Stimulated activated CD8-positive, alpha-beta memory T cell treated with anti-CD3 and anti-CD28 coated beads, Interleukin-15, amount 100 ng/mL, for 4 hours (primary cell): ENCODE measurements around the gene GABPA.
"Not testable (repeated sequence)": the region's sequence is repeated elsewhere in the genome, so short reads cannot be mapped to it uniquely, and the experiment has no call there.

ENCODE experiments used
- DNase-seq, 2 donors: peaks; one replicate each; pipeline ENCODE4 v3.0.0-alpha.2; 2020; ENCODE audit warnings: low read depth in 2 of 2

The GABPA gene

DNA sequence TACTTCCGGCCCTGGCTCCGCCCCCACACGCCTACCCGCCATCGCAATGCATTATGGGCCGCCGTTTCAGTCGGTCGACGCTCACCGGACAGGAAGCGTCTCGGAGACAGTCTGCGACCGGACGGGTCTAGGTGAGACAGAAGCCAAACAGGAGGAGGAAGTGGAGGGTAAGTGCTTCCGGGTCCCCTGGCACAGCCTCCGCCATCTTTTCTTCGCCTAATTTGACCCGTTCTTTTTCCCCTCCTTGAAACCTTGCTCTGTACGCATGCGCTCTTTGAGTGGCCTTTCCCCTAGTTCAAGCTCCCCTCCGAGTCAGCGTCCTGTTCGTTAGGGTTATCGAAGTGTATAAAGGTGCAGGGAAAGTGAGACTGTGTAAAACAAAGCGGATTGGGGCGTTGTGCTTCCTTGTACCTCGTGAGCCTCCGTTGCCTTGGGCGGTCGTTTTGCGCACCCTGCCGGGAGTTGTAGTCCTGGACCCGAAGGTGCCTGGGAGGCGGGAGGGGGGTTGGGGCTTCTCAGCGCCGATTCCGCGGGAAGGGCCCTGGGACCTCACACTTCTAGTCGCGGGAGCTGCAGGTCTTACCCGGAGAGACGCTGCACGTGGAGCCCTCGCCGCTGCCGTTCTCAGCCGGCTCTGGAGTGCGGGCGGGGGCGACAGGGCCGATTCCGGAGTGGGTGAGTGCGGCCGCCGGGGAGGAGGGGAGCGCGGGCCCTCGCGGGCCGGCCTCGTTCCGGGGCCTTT is at the start of gene GABPA, which contains the start of gene ATP5PF:
Gene GABPA (plus strand): TSS at position 69 of the 742 bp plus-strand sequence. CDS start 6,627 bp downstream, outside the sequence.
Gene ATP5PF (minus strand): TSS at position 1 of the 742 bp plus-strand sequence. CDS start 5,110 bp downstream, outside the sequence.
- DNase-seq, result peak; percentile 95 to 96

GRCh38 chr21:25687787-25688186 is 47.0 kb upstream of the GABPA start:
- DNase-seq, result no peak

GRCh38 chr21:25688275-25689155 is 46.3 kb upstream of the GABPA start:
- no peak for DNase-seq

DNA sequence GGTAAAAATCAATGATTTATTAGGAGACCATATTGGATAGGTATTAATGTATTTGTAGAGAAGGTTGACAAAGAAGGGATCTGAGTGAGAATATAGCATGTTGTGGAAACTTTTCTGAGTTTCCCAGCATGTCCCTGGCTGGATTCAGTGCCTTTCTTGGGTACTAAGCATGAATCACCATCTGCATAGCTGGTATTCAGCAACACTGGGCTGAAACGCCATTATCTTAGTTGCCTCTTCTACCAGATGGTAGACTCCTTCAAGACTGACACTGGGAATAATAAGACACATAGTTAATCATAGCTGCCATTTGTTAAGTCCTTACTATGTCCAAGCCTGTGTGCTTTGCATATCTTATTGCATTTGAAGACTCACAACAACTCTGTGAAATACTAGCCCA is 45.5 kb upstream of the GABPA start:
- DNase-seq, result no peak

DNA sequence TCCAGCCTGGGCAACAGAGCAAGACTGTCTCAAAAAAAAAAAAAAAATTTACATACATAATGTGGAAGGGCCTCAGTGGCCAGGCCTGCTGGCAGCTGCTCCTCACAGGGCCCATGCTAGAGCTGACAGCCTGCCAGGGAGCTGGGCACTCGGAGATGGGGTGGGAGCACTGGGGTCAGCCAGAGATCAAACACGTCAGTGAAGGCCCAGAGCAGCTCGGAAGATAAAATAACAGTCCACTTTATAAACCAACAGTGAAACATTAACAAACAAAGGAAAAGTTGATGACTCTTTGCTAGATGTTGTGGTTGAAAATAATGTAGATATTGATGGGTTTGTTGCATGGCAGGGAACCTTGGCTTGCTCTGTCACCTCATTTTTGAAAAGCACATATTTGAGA is 42.8 kb upstream of the GABPA start:
- no peak for DNase-seq

DNA sequence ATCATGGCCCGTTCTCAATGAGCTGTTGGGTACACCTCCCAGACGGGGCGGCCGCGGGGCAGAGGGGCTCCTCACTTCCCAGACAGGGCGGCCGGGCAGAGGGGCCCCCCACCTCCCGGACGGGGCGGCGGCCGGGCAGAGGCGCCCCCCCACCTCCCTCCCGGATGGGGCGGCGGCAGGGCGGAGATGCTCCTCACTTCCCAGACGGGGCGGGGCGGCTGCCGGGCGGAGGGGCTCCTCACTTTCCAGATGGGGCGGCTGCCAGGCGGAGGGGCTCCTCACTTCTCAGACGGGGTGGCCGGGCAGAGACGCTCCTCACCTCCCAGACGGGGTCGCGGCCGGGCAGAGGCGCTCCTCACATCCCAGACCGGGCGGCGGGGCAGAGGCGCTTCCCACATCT is 39.3 kb upstream of the GABPA start:
- not testable (repeated sequence) for DNase-seq

- no peak for DNase-seq
These were observed 34.0 kb upstream of the GABPA start for GRCh38 chr21:25700741-25701140.

DNA sequence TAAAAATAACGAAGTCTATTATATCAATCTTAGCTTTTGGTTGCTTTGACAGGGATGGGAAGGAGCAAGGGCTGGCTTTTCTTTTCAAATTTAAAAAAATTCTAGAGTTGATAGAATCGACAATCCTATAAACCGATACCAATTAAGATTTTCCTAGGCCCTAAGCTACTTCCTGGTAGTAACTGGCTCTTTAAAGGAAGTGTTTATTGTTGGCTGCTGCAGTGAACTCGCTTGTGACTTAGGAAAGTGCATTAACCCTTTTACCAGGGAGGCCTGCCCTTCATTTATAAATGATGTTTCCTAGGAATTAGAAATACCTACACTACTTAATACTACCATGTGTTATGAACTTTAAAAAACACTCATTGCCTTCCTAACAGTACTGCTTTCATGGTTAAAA is 33.2 kb upstream of the GABPA start:
- no peak for DNase-seq

DNA sequence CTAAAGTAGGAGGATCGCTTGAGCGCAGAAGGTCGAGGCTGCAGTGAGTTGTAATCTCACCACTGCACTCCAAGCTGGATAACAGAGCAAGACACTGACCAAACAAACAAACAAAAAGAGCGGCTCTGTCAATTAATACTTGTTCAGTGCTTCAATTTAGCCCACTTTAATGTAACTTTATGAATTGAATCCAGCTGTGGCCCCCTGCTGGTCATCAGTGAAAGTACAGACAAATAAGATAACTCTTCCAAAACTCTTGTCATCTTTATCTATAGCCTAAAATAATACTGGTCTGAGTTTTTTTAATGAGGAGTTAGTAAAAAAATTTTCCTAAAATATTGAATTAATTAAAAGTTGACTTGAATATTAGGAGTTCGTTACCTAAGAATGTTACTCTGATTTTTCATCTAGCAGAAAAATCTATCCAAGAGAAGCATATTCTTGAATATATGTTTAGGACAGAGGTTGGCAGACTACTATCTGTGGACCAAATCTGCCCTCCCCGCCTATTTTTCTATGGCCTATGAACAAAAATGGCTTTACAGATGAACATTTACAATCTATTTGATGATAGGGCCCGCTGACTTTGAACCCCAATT is 26.2 kb upstream of the GABPA start:
- peak in 1 of 2 donors; percentile 13 for DNase-seq

DNA sequence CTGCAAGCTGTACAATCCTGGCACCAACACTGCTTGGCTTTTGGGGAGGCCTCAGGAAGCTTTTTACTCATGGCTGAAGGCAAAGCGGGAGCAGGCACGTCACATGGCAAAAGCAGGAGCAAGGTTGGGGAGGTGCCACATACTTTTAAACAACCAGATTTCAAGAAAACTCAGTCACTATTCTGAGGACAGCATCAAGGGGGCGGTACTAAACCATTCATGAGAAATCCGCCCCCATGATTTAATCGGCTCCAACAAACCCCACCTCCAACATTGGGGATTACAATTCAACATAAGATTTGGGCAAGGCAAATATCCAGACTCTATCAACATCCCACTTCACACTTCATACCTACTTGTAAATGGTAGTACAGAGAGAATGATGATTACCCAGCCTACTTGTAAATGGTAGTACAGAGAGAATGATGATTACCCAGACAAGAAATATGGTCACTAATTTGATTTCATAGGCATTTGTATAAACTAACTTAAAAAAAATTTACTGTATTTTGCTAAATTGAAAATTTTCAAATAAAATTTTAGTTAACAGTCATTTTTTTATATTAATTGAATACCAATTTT is 25.0 kb upstream of the GABPA start:
- DNase-seq, result no peak

DNA sequence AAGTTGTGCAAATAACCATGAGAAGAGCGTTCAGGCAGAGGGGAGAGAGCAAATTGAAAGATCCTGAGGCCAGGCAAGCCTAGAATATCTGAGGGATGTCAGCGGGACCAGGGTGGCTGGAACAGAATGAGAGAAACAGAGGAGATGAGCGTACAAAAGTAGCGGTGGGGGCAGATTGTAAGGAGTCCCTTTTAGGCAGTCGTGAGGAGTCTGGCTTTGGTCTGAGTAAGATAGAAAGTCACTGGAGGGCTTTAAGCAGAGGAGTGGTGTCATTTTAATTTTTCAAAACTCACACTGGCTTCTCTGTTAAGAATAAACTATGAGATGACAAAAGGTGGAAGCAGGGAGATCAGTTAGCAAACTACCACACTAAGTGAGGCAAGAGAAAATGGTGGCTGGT is 24.2 kb upstream of the GABPA start:
- DNase-seq, result no peak

- not testable (repeated sequence) for DNase-seq
These were observed 20.7 kb upstream of the GABPA start for GRCh38 chr21:25714066-25714465.

- DNase-seq, result no peak
These were observed 17.2 kb upstream of the GABPA start for GRCh38 chr21:25717491-25718147.

DNA sequence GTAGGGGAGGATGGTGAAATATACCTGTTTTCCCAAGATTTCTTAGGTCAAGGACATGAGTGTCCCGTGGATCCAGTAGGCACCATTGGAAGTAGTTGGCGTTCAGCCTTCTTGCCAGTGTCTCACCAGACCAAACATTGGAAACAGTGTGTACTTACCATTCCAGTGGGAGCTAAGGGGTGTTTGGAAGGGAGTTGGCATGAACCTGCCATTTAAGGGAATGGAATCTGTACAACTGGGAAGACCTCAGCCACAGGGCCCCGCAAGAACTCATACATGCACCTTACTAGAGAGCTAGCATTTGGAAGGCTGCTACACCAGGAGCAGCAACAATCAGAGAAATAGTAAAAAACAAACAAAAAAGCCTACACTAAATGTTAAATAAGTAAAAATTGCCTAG is 12.8 kb upstream of the GABPA start:
- no peak for DNase-seq

- no peak for DNase-seq
These were observed 12.1 kb upstream of the GABPA start for GRCh38 chr21:25722631-25723030.

DNA sequence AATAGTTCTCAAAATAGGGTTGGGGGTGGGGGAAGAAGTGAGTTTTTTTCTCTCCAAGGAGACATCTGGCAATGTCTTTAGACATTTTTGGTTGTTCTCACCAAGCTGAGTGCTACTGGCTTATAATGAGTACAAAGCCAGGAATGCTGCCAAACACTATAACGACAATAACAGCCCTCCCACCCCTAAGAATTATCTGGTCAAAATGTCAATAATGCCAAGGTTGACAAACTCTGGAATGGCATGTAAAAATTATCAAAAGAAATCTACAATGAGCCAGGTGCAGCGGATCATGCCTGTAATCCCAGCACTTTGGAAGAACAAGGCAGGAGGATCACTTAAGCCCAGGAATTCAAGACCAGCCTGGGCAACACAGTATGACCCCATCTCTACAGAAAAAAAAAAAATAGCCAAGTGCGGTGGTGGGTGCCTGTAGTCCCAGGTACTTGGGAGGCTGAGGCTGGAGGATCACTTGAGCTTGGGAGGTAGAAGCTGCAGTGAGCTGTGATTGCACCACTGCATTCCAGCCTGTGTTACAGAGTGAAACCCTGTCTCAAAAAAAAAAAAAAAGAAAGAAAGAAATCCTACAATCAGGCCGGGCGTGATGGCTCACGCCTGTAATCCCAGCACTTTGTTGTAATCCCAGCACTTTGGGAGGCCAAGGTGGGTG is 2.5 kb upstream of the GABPA start:
- DNase-seq, result no peak

GRCh38 chr21:25733859-25734653 is 716 bp upstream of the GABPA start:
- DNase-seq, result no peak

GRCh38 chr21:25734654-25734903 is 193 bp upstream of the GABPA start:
- no peak for DNase-seq

DNA sequence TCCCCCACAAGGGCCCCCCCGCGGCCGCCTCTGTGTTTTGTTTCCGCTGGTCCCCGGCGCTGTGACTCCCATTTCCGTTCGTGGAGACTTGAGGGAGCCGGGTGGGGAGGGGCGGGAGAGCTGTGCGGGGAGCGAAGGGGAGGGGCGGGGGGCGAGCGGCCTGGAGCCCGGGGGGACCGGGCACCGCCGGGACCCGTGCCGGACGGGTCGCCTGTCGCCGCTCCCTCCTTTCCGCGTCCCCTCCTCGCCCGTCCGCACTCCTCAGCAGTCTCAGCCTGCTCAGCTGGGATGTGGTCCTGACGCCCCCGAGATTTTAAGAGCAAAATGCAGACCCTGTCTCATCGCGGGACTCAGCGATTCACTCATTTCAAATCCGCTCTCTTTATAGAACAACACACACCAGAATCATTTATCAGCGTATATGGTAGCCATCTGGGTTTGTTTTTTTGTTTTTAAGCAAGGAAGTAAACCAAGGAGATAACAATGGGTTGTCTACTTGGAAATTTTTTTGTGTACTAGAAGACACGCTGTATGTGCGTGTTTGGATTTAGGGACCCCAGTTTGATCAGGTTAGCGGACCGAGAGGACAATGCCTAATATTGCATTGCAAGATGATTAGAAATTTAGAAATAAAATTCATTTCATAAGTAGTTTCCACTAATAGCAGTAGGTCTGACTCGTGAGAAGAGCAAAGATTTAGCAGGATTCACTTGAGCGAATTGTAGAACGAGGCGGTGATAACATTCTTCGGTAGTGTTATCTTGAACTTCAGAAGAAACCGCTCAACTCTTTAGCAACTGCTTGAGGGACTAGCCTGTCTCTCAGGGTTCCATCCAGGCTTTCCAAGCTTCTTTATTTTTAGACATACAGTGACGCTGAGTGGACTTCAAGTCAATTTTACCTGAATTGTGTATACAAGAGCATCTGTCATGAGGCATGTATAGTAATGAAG is 1.1 kb downstream of the GABPA start:
- peak in 1 of 2 donors; percentile 50 for DNase-seq
